PFSK-1 (cell line): ENCODE data around the gene PDGFRB.

ENCODE experiments used
- FOXP2 ChIP-seq: optimal IDR thresholded peaks from 2 replicates; pipeline ENCODE3; 2011; ENCODE audit warnings: borderline replicate concordance, control low read depth, inconsistent platforms; ENCODE audit not compliant: insufficient read depth; ENCODE audit errors: extremely low read length, extremely low read depth
- POLR2AphosphoS5 ChIP-seq: IDR thresholded peaks from 2 replicates; pipeline ENCODE4 v1.6.1; 2012; ENCODE audit warnings: low read depth, mild to moderate bottlenecking, control low read depth, low read length, moderate library complexity
- SIN3A ChIP-seq: IDR thresholded peaks from 2 replicates; pipeline ENCODE4 v1.6.1; 2012; ENCODE audit warnings: mild to moderate bottlenecking, low read length, moderate library complexity, borderline replicate concordance; ENCODE audit not compliant: insufficient read depth

DNA sequence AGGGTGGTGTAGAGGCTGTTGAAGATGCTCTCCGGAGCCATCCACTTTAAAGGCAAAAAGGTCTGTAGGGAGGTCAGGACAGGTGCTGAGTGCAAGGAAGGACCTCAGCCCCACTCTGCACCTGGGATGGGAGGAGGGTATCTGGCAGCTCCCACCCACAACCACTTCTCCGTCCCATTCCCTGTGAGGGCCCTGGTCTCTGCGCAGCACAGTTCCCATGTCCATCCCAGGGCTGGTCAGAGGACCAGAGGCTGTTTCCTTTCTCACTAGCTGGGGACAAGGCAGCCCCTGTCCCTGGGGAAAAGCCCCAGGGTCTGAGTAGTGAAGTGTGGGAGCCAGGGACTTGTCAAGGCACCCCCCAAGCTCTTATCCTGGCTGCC, 35.6 kb downstream of the PDGFRB start:
- TF ChIP-seq SIN3A (no peak), FOXP2 (no peak), POLR2AphosphoS5 (no peak)
